Activated CD8-positive, alpha-beta memory T cell treated with anti-CD3 and anti-CD28 coated beads, Interleukin-2, amount 50 U/mL, for 1 hour (primary cell): Measurements from ENCODE around the gene DIO3.

ENCODE experiments used
- DNase-seq: peaks from one replicate; pipeline ENCODE4 v3.0.0-alpha.2; 2020; ENCODE audit errors: extremely low read depth

The DIO3 gene

GRCh38 chr14:101561145-101561896, at the start of gene DIO3:
DIO3 (plus strand) TSS chr14:101561495.
- DNase-seq = no peak

- no peak for DNase-seq
Measured at GRCh38 chr14:101511620-101512375, 49.5 kb upstream of the DIO3 start.

DNA sequence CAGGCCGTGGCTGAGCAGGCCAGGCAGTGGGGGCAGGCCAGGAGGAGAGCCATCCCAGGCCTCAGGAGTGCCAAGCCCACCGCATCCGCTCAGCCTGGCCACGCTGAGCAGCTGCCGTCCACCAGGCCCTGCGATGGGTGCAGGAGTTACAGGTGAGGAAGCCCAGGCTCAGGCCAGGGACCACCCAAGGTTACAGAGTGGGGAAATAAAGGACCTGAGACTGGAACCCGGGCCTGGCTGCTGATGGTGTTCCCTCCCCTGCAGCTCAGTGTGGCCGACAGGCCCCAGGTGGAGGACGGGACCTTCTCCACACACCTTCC, 49.0 kb upstream of the DIO3 start:
- no peak for DNase-seq

GRCh38 chr14:101514136-101514535, 47.2 kb upstream of the DIO3 start:
- DNase-seq = no peak

GRCh38 chr14:101516401-101516800, 44.9 kb upstream of the DIO3 start:
- no peak for DNase-seq

- no peak for DNase-seq
Measured at GRCh38 chr14:101518611-101519473, 42.5 kb upstream of the DIO3 start.

- DNase-seq = no peak
Measured at GRCh38 chr14:101520621-101521472, 40.4 kb upstream of the DIO3 start.

DNA sequence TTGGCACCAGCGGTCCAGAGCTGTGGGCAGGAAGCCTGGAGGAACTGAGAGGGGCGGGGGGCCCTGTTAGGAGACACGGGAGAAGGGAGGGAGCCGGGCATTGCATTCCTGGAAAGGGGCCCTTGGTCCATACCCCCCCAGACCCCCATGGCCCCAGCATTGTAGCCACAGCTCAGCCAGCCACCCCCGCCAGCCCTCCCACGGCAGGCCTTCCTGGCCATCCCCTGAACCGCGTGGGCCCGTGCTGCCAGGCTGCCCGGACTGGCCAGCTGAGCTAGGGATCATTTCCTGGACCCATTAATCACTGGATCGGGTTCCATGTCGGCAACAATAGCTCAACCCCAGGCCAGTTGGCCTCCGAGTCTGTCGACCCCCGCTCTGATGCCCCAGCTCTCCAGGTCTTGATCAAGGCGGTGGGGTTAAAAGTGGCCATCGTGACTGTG, 39.8 kb upstream of the DIO3 start:
- DNase-seq = no peak

DNA sequence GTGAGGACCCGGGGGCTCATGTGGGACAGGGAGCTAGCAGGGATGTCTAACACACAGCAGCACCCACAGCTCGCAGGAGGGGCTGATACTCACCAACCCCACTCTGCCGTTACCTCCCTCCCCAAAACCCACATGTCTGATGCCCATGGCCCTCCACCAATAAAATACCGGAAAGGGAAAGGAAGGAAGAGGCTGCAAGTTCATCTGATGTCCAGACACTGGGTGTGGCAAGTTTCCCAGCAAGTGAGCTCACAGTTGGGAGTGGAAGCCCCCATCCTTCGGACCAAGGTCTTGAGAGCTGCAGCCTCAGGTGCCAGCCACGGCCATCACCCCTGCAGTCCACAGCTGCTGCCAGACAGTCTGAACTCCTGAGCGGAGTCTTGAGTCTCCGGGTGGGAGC, 39.3 kb upstream of the DIO3 start:
- no peak for DNase-seq

DNA sequence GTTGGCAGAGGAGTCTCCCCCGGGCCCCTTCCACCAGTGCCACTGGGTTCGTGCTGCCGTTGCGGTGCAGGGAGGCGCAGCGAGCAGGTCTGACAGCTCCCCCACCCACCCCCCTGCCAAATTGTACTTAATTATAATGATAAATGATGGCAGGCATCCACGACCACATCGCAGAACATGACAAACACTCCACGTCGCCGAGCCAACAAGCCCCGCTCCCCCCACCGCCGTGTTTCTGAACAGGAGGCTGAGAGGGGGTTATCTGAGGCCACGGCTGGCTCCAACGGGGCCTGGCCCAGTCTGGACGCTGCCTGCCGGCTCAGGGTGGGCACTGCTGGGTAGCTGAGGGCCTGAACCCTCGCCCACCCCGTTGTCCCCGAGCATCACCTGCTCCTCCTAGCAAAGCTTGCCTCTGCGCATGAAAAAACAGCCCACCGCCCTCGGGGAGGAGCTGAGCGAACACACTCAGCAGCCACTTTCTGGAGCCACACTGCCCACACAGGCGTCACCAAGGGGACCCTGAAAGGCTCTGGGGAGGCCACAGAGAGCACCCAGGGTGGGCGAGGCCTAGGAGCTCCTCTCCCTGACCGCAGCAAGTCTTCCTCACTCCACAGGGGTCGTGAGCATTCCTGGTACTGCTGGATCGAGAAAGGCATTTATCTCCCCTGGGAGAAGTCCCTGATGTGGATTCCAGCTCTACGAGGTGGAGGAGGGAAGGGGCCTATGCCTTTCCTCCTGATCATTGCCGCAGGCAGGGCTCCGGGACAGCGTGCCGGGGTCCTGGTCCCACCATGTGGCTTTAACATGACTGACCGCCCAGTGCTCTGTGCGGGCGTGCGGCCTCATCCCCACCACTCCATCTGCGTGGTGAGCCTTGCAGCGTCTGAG, 35.4 kb upstream of the DIO3 start:
- no peak for DNase-seq

- no peak for DNase-seq
Measured at GRCh38 chr14:101527987-101528386, 33.3 kb upstream of the DIO3 start.

- no peak for DNase-seq
Measured at GRCh38 chr14:101529079-101529478, 32.2 kb upstream of the DIO3 start.

DNA sequence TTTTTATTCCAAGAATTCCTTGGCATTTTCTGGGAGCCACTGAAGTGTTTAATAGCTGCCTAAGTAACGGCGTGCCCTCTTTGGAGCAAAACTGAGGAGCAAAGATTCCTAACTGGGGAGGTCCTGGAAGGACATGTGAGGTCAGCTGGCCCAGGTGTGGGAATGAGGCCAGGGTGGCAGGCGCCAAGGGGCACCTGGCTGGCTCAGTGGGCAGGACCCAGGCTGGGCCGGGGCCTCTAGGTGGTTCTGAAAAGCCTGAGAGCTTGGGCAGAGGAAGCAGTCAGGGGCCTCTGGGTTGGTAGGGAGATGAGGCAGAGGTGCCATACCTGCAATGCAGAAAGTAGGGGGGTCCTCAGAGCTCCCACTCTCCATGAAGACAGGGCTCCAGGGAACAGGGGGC, 27.1 kb upstream of the DIO3 start:
- DNase-seq = no peak

DNA sequence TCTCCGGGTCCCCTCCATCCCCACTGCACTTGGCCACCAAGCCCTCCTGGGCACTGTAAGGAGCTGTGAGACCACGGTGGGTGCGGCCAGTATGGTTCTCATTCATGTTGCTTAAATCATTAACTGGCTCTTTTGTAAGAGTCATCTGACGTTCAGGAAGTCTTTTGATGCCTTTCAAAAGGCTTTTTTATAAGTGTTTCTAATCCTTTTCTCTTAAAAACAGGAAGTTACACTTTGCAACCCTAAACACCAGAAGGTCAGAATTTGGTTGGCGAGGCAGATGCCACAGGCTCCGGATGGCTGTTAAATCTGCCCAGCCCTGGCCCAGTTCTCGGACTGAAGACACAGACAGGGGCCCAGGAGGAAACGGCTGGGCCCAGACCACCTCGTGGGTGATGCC, 26.1 kb upstream of the DIO3 start:
- DNase-seq = no peak

DNA sequence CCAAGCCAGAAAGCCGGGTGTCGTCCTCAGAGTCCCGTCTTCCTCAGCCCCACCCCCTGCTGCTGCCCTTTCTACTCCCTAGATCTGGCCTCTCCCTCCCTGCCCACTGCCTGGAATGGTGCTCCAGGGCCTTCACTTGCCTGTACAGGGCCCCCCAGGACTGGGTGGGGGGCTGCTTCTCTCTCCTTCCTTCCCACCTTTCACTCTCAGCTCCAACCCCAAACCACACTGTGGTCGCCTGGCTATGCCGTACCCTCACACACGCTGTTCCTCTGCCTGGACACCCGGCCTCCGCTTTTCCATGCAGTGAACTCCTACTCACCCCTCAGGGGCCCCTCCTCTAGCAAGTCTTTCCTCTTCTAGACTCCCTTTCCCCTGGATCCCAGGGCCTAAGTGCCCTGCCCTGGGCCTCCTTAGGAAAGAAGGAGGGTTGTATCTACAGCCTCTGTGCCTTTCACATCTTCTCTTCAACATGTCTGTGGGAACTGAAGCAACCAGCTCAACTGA, 25.5 kb upstream of the DIO3 start:
- DNase-seq = no peak

GRCh38 chr14:101537286-101537685, 24.0 kb upstream of the DIO3 start:
- no peak for DNase-seq

GRCh38 chr14:101538878-101539277, 22.4 kb upstream of the DIO3 start:
- DNase-seq = no peak

- DNase-seq = no peak
Measured at GRCh38 chr14:101539880-101540279, 21.4 kb upstream of the DIO3 start.

DNA sequence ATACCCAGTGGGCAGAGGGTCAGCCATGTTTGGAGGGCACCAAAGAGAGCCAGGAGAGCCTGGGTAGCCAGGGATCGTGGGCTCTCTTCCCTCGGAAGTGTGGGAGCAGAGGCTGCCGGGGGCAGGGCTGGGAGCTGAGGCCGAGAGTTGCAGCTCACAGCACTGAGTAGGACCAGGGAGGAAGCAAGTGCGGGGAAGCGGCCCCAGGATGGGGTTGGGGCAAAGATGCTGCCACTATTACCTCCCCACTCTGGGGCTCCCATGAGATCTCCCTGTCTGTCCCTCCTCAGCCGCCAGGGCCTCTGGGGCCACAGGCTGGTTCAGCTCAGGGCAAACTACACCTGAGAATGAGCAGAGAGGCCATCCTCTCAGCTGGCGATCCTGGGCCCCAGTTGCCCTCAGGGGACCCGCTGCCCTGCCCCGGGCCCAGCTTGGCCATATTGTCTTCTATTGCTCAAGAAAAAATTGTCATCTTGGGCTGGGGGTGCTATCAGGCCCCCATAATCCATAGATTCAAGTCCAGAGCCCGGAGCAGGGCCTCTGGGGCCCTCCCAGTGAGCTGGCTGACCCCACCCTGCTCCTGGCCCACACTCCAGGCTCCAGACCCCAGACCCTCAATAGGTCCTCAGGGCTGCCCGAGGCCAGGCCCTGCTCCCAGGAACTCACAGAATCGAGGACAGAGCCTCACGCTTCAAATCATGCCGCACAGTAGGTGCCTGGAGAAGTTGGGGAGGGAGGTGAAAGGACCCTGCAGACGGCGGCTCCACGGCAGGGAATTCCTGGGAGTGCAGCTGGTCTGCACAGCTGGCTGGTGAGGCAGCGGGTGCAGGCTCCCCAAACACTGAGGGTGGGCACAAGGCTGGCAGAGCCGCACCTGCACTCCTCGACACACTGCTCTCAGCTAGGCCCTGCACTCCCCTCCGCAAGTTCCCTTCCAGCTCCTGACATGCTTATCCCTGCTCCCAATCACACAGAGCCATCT, 20.5 kb upstream of the DIO3 start:
- DNase-seq = no peak
